GM18861 (cell line): ENCODE data around the gene KIZ.

Experiments used
- ATAC-seq: cut with Tn5 transposase; IDR thresholded peaks from one replicate; pipeline ENCODE4 v1.9.1; 2021; ENCODE audit not compliant: unreplicated experiment

KIZ gene

GRCh38 chr20:21174516-21175239, 48.8 kb downstream of the KIZ start:
- ATAC-seq, result no peak

DNA sequence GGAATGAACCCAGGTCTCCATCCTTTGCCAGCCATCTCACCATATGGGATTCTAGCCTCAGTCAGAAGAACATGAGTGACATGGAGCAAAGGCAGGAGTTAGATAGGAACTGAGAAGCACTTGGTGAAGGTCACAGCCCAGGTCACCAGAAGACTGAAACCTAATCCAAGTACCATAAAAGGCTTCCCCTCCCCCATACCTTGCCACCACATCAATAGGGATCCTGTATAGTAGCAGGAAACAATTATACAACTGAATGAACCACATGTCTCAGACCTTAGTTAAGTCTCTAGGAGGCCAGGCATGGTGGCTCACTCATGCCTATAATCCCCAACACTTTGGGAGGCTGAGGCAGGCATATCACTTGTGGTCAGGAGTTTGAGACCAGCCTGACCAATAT, 49.6 kb downstream of the KIZ start:
- no peak for ATAC-seq

DNA sequence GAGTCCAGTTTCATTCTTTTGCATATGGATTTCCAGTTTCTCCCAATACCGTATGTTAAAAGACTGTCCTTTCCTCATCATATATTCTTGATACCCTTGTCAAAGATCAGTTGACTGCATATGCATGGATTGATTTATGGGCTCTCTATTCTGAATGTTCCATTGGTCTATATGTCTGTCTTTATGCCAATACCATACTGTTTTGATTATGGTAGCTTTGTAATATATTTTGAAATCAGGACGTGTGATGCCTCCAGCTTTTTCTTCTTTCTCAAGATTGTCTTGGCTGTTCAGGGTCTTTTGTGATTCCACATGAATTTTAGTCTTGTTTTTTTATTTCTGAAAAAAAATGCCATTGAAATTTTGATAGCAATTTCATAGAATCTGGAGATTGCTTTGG, 51.9 kb downstream of the KIZ start:
- no peak for ATAC-seq

DNA sequence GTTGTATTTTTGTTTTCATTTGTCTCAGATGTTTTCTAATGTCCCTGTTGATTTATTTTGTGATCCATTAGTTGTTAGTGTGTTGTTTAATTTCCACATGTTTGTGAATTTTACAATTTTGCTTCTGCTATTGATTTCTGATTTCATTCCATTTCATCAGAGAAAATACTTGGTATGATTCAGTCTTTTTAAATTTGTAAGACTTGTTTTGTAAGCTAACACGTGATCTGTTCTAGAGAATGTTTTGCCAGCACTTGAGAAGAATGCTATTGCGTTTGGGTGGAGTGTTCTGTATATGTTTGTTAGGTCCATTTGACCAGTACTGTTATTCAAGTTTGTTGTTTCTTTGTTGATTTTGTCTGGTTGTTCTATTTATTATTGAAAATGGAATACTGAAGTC, 53.9 kb downstream of the KIZ start:
- ATAC-seq, result no peak

- no peak for ATAC-seq
Measured at GRCh38 chr20:21180248-21180647, 54.4 kb downstream of the KIZ start.

DNA sequence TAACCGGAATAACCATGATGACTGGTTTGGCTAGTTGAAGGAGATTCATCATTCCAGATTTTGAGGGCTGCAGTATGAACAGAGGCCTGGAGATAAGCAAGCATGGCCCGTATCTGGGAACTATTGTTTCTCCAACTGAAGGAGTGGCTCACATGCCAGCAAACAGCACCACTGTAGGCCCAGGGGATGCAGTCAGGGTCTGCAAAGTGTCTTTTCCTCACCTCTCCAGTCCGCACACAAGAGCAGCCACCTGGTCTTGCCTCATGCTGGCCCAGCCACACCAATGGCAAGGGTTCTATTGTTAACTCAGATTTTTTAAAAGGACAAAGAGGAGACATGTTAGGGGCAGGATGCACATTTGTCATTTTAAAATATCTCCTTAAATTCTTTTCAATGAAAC, 55.1 kb downstream of the KIZ start:
- no peak for ATAC-seq

DNA sequence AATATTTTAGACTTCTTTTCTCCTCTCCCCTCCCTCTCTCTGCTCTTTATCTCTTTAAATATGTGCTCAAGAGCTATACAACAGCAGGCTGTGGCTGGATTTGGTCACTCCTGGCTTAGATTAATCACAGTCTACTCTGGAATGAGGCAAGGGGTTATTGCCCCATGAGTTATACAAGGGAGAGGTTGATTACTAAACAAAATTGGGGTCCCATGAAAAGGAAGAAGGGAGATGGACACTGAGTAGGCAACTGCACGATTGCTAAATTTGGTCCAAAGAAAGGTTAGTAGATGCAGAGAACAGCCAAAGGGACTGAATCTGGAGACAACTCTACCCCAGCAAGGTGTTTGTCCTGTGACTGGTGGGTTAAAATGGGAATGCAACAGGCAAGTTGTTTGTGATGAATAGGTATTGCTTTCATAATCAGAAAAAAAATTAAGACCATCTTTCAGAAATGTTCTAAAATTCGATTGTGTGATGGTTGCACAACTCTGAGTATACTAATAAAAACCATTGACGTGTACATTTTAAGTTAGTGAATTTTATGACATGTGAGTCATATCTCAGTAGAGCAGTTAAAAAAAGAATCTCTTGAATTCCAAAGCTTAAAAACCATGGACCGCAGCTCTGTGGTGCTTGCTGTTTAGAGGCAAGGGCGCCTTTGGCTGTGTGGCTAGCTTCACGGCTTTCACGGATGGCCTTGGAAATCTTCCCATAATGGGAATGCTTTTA, 57.1 kb downstream of the KIZ start:
- ATAC-seq, result no peak

DNA sequence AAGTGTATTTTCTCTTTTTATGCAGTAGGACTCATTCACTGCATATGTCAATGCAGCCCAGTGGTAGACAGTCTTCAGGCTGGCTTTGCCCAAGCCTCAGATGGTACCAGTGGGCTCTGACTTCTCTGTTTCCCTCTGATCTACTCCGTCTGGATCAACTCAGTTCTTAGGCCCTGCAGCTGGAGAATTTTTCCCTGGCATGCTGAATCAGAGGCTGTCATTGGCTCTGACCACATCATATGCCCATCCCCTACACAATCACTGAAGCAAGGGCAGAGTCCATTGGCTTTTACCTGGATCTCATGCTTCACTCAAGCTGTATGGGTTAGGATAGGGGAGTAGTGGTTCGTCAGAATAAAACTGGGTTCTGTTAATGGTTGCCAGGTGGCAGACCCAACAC, 57.8 kb downstream of the KIZ start:
- no peak for ATAC-seq

GRCh38 chr20:21184819-21185218, 58.9 kb downstream of the KIZ start:
- ATAC-seq, result no peak

- no peak for ATAC-seq
Measured at GRCh38 chr20:21185849-21186248, 60.0 kb downstream of the KIZ start.

DNA sequence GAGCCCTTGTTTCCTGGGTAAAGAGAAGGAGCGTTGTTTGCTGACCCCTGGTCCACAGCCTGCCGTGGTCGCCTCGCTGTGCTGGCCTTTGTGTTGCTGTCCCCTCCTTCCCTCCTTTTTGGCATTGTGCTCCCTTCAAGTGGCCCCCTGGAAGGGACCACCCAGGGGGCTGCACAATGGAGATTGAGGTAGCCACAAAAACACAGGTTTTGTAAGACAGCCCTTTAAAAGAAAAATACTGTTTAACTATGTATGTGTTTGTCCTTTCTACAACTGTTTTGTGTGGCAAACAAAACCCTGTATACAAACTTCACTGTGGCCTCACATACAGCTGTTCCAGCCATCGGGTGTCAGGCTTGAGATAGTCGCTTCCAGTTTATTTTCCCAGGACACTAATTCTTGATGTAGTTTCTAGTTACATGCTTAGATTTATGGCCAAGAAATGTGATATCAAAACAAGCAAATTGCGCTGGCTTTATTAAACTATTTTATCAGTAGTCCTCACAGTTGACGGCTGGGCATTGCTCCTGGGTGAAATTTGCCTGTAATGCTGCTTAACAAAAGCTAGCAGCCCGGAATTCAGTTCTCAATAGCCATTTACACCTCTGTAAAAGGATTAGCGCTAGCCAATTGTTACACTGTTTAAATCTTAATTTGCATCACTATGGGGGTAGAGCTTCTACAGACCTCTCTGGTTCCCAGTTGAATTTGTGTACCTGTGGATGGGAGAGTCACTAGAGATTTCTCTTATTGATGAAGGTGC, 64.1 kb downstream of the KIZ start:
- no peak for ATAC-seq

DNA sequence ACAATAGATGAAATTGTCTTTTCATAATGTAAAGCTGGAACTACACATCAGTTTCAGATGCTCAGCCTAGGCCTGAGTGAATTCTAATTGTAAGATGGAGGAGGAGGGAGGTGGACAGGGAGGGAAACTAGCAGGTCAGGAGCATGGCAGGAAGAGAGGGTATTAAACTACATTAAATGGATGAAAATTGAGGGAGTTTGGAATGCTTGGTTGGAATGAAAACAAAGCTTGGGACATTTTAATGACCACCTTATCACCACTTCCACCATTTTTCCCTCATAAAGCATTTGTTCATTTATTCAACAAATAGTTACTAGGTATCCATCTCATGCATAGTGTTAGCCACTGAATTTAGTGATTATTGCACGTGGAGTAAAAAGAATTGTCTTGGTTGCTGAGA, 65.0 kb downstream of the KIZ start:
- ATAC-seq, result no peak

GRCh38 chr20:21191839-21192238, 66.0 kb downstream of the KIZ start:
- no peak for ATAC-seq

GRCh38 chr20:21202259-21202658, 76.4 kb downstream of the KIZ start:
- ATAC-seq, result no peak

GRCh38 chr20:21203088-21203656, 77.3 kb downstream of the KIZ start:
- ATAC-seq, result no peak

DNA sequence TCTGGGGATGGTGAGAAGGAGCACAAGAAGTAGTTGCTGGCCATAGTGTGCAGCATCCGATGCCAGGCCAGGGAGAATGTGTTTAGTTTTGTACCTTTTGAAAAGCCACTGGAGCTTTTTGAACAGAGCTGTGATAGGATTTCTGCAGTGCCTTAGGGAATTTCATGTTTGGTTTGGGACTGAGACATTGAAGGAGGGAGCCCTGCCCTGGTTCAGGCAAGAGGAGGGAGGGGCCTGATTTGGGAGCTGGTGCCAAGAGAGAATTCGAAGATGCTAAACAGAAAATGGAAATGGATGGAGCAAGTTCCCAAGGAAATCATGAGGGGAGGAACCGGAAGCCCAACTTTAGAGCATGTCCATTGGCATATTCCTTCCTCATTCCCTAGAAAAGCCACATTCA, 80.7 kb downstream of the KIZ start:
- ATAC-seq, result no peak

- ATAC-seq, result no peak
Measured at GRCh38 chr20:21208999-21209398, 83.1 kb downstream of the KIZ start.

GRCh38 chr20:21209668-21210067, 83.8 kb downstream of the KIZ start:
- ATAC-seq, result no peak

DNA sequence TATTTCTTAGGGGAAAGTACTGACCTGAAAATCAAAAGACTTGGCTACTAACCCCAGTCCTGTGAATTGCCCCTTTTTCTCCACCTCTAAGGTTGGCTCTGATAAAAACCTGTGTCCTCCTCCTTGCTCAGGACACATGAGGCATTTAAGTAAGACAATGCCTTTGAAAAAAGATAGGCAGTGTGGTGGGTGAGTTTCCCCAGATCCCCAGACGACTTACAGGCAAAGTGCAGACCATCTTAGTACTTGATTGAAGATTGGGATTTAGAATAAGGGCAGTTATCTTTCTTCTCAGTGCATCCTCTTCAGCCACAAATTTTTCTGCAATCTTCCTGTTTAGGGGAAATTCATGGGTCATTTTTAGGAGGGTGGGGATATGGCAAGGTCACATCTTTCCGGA, 87.8 kb downstream of the KIZ start:
- no peak for ATAC-seq

GRCh38 chr20:21214431-21214830, 88.5 kb downstream of the KIZ start:
- no peak for ATAC-seq

GRCh38 chr20:21219686-21220085, 93.8 kb downstream of the KIZ start:
- ATAC-seq, result no peak

GRCh38 chr20:21224217-21224616, 98.3 kb downstream of the KIZ start:
- no peak for ATAC-seq
